Hepatocyte (in vitro differentiated cells): Measurements from ENCODE around the gene ONECUT3.

Source experiments
- CTCF ChIP-seq: fragments of 200-600 bp; sonication (generic); IDR thresholded peaks from 2 replicates; pipeline ENCODE4 v1.5.1; 2016; ENCODE audit warnings: antibody characterized with exemption, mild to moderate bottlenecking; ENCODE audit not compliant: poor library complexity
- EZH2 ChIP-seq: fragments of 200-600 bp; sonication (generic); IDR thresholded peaks from 2 replicates; pipeline ENCODE4 v1.6.1; 2016; ENCODE audit warnings: antibody characterized with exemption, mild to moderate bottlenecking, borderline replicate concordance

GRCh38 chr19:1782521-1782920, 29.2 kb downstream of the ONECUT3 start:
- TF ChIP-seq CTCF (no peak), EZH2 (no peak)
